AML-193 (cell line): ENCODE measurements around the gene FLYWCH1.

ENCODE experiments used
- DNase-seq, 2 experiments: peaks; one replicate each; lab custom pipeline; 2025; lab: John Stamatoyannopoulos, UW

Gene FLYWCH1

DNA sequence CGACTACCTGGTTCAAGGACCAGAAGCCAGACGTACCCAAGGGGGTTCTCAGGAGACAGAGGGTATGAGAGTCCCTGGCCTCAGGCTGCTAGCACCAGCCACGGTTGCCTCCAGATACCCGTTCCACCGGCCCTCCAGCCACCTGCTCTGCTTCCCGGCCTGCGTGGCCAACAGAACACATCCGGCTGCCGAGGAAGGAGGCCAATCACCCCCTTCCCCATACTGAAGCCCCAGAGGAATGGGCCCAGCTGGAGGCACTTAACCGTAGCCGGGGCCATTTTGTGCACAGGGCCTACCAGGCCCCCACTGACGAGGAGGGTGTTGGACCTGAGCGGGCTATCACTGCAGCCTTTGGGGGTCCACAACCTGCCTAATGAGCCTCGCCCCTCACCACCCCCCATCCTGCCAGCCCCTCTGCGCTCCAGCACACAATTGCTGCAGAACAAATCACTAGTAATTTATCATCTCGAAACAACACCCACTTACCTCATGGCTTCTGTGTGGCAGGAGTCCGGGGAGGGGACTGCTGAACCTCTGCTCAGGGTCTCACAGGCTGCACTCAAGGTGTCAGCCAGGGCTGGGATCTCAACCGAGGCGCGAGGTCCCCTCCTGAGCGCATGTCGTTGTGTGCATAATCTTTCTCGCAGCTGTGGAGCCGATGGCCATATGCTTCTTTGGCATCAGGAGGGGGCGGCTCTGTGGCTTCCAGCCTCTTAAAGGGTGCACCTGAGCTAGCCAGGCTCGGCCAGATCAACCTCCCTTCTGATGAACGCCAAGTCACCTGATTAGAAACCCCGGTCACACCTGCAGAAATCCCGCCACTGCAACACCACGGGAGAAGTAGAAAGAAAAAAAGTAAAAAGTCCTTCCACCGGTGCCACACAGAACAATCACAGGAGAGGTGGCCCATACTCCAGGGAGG lies 42.2 kb downstream of the FLYWCH1 start:
- DNase-seq: no peak

DNA sequence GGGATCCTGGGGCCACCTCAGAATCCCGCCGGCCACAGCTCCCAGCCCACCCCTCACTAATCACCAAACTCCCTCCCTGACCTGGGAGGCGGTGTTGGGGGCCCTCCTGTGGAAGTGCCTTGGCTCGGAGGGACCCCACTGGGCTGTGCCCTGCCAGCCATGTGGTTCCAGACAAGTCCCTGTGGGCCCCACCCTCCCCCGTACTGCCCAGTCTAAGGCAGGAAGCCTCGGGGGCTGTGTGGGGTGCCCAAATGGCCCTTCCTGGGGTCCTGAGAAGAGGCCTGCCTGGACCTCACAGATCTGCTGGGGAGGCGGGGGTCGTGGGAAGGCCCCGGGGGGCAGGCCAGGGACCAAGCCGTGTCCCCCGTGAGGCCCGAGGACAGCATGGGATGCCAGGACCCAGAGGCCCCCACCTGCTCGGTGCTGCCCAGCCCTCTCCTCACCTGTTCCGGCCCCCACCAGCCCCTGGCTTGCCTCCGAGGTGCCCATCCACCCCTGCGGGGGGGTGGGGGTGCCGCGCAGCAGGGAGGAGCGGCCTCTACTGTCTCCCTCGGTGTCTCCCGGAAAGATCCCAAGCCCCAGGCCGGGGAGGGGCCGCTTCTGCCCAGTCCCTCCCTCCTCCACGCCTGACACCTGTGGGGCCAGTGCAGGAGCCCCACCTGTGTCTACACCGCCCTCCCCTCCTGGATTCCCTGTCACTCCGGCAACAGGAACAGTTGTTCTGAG lies 43.1 kb downstream of the FLYWCH1 start:
- DNase-seq: no peak

DNA sequence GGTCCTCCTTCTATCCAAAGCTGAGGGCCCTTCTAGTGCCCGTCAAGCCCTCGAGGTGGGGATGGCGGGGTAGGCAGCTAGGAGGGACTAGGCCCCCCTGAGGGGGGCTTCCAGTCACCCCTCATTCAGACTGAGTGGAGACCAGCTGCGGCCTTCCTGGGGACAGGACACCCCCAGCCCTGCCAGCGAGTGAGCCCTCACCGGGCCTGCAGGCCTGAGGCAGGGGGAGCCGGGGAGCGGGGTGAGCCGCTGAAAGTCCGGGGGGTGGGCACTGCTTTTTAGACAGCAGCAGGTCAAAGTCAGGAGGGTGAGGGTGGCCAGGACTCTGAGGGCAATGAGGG lies 43.7 kb downstream of the FLYWCH1 start:
- no peak for DNase-seq

DNA sequence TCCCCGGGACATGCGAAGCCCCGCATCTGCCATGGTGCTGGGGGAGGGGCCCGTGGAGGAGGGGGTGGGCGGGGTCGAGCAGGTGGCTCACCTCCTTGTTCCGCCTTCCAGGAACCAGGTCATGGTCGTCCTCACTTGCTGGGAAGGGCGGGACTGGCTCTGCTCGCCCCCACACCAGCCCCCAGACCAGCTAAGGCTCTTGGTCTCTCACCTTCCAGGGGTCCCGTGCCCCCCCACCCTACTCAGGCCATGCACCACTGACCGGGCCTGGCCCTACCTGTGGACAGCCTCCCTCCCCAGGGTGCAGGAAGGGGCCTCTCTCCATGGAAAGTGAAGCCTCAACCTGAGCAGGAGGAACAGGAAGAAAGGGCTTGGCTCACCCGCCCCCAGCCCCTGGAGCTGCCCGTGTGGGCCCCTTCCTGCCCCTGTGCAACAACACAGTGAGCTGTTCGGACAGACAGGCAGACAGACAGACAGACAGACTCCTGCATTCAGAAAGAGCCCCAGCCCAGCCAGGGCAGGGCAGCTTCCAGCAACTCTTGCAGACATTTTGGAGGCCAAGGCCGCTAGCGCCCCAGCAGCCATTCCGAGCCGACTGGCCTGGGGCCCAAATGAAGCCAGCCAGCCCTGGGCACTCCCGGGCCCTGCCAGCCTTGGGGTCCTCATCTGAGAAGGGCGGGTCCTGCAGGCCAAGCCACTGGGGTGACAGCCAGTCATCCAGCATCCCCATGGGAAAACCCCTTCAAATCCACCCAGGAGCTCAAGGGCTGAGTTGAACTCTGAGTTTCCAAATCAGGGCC lies 44.2 kb downstream of the FLYWCH1 start:
- DNase-seq: no peak

DNA sequence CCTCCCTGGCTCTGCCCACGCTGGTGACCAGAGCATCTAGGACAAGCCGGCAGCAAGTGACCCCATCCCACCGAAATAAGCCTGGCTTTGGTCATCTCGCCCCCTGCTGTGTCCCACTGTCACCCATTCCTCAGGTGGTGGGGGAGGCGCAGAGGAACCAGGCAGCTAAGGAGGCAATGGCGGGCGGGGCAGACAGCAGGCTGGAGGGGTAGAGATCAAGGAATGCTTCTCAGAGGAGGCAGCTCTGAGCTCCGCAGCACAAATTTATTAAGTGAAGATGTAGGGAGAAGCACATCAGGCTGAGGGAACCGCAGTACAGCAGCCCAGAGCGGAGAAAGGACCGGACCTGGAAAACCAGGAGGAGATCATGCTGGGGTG lies 44.8 kb downstream of the FLYWCH1 start:
- DNase-seq: no peak

DNA sequence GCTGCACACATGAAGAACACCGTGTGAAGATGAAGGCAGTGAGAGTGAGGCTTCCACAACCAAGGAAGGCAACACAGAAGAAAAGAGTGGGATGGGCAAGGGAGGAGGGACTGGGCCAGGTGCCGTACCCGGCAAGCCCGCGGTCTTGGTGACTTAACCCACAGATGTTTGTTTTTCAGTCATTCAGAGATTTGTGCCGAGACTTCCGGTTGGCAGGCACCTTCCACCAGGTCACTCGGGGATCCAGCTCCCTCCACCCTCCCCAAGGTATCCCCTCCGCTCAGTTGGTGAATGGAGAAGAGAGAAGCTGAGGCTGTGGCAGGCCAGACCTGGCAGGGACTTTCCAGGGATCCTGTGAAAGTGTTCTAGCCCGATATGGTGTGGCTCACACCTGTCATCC lies 47.5 kb downstream of the FLYWCH1 start:
- no peak for DNase-seq

DNA sequence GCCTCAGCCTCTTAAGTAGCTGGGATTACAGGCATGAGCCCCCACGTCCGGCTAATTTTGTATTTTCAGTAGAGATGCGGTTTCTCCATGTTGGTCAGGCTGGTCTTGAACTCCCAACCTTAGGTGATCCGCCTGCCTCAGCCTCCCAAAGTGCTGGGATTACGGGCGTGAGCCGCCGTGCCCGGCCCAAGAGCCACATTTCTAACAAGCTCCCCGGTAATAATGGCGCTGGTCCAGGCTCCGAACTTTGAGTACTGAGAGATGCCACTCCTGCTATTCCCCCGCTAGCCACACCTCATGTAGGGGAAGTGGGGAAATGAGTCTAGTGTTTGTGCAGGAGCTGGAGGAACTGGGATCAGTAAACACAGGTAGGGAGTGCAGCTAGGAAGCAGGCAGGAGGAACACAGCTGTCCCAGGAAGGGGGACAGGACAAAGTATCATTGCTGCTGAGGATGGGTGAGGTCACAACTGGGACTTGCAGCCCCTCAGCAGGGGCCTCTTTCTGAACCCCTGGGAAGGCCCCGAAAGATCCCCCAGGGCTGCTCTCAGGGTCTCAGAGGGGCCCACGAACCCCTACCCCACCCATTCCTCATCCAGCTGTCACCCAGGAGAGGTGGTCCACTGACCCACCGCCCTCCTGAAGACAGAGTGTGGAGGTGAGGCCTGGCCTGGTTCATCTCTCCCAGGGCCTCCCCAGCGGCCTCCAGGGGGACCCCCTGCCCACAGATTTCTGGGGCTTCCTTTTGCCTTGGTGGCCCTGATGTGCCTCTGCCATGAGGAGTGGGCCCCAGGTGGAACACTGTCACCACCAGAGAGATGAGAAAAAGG lies 48.7 kb downstream of the FLYWCH1 start:
- no peak for DNase-seq

DNA sequence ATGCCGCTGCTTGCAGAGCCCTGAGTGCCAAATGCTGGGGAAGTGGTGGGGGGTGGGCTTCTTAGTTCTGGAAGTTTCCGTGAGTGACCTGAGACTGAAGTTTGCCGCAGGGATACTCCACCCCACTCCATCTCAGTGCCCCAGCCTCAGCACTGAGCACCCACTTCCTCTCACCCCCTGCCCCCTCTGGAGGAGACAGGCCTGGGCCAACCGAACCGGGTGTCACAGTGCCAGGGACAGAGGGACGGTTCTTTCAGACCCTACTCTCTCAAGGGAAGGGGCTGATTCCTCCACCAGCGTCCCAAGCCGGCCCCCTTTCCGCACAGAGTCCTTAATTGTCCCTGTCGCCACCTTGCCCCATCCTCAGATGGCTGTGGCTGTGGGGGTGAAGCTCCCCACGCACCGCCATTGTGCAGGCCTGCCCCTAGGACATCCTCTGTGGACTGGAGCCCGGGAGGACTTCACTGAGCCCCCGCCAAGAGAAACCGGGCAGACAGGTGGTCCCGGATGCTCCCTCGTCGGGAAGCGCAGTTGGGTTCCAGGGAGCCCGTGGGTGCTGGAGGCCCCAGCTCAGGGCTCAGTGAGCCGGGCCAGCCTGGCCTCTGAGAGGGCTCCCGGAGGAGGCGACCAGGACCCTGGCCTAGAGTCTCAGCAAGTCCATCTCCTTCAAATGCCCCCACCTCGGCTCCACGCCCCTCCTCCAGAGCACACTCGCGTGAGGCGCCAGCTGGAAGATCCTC lies 50.8 kb downstream of the FLYWCH1 start:
- DNase-seq: no peak

DNA sequence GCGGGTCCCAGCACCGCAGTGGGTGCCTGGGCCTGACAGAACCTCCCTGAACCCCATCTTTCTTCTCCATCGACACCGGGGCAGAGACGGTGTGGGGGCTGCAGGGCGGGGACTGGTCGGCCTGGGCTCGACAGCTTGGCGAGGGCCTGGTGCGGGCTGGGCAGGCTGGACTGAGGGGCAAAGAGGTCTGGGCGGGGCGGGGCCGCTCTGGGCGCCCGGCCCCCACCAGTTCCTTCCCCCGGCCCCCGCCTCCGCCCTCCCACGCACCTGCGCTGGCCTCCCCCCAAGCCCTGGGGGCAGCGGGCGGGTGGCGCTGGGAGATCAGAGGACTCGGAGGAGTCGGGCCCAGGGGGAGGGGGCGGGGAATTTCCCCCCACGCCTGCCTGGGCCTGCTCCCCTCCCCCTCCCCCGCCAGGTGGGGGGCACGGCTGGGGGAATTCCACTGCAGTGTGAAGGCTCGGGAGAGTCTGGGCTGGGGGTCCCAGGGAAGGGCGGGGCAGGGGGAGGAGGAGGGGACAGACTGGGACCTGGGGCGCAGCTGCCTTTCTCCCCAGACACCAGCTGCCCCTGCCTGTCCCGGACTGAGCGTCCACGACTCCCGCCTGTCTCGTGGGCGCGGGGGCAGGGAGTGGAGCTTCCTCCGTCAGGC lies 51.5 kb downstream of the FLYWCH1 start:
- DNase-seq: no peak

DNA sequence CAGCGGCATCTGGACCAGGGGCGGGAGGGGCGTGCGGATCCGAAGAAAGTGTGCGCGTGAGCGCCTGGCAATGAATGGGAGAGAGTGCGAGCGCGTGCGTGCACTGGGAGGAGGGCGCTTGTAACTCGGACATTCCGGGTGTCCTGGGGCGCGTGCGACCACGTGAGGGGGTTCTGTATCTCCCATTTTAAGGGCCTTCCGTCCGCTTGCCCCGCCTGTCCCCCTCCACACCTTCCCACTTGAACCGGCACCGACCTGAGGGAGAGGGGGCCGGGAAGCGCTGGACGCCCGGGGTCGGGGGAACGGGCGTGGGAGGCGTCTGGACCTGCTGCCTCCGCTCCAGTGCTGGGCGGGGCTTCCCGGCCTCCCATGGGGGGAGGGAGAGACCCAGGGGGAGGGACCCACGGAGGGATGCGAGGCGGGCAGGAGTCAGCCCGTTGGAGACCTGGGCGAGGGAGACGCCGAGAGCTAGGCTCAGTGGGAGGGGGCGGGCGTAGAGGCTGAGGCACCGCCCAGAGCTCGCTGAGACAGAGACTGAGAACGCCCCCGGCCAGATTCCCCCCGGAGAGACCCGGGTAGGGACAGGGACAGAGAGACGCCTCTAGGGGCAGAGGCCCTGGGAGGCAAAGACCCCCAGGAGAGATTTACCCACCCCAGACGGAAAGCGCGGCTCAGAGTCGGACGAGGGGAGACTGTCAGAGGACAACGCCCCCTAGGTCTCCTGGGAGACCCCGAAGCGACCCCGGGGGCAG lies 52.2 kb downstream of the FLYWCH1 start, which contains the start of gene KREMEN2:
Gene KREMEN2, plus strand, starts transcription at position 553 of the 752 bp plus-strand sequence. CDS start 246 bp downstream, outside the sequence.
- peak in 1 of 2 experiments; percentile 12 for DNase-seq

DNA sequence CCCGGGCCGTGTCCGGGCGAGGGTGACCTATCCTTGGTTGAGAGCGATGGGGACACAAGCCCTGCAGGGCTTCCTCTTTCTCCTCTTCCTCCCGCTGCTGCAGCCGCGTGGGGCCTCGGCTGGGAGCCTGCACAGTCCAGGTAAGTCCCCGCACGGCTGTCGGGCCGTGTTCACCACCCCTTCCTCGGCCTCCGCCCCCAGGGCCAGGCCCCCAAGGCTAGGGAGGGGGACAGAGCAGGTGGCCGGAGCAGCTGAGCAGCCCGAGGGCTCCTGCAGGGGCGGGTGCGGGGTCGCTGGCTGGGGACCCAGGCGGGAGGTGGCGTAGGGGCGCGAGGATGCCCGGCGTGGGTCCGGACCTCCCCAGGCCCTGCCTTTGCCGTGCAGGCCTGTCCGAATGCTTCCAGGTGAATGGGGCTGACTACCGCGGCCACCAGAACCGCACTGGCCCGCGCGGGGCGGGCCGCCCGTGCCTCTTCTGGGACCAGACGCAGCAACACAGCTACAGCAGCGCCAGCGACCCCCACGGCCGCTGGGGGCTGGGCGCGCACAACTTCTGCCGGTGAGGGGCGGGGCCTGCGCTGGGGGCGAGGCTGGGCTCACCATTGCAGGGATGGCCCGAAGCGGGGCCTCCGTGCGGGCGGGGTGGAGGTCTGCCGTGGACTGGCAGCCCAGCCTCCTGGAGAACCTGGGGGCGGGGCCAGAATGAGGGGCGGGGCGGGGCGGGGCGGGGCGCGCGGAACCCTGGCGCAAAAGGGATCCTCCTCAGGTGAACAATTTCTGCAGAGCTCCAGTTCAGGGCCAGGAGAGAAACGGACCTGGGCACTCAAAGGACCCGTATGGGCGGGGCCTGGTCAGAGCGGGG lies 53.0 kb downstream of the FLYWCH1 start:
- peak; percentile 56 to 67 for DNase-seq

DNA sequence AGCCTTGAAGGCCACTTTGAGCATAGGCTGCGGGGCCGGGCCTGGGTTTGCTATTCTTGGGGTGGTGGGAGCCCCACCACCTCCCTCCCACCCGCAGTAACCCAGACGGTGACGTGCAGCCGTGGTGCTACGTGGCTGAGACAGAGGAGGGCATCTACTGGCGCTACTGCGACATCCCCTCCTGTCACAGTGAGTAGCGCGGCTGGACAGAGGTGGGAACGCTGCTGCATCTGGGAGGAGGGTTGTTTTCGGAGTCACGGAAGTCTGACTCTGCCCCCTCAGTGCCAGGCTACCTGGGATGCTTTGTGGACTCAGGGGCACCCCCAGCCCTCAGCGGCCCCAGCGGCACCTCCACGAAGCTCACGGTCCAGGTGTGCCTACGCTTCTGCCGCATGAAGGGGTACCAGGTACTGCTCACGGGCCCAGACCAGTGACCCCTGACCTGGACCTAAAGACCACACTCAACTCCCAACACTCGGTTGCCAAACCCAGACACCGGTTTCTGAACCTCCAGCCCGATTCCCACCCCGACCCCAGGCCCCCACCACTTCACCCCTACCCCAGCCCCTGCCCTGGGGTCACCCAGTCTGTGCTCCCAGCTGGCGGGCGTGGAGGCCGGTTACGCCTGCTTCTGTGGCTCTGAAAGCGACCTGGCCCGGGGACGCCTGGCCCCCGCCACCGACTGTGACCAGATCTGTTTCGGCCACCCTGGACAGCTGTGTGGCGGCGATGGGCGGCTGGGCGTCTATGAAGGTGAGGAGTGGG lies 54.5 kb downstream of the FLYWCH1 start:
- no peak for DNase-seq

DNA sequence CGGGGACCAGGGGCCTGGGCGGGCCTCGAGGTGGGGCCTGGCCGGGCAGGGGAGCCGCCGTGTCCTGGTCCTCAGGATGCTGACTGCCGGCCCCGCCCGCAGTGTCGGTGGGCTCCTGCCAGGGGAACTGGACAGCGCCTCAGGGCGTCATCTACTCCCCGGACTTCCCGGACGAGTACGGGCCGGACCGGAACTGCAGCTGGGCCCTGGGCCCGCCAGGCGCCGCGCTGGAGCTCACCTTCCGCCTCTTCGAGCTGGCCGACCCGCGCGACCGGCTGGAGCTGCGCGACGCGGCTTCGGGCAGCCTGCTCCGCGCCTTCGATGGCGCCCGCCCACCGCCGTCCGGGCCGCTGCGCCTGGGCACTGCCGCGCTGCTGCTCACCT lies 55.1 kb downstream of the FLYWCH1 start:
- DNase-seq: no peak

DNA sequence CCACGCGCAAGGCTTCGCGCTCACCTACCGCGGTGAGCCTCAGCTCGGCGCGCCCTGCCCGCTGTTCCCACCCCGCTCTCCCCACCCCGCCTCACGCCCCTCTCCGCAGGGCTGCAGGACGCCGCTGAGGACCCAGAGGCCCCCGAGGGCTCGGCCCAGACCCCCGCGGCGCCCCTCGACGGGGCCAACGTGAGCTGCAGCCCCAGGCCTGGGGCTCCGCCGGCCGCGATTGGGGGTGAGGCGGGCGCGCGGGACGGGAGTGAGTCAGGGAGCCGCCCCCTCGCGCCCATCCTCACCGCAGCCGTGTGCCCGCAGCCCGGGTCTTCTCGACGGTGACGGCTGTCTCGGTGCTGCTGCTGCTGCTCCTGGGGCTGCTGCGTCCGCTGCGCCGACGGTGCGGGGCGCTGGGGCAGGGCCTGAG lies 55.5 kb downstream of the FLYWCH1 start:
- DNase-seq: no peak

DNA sequence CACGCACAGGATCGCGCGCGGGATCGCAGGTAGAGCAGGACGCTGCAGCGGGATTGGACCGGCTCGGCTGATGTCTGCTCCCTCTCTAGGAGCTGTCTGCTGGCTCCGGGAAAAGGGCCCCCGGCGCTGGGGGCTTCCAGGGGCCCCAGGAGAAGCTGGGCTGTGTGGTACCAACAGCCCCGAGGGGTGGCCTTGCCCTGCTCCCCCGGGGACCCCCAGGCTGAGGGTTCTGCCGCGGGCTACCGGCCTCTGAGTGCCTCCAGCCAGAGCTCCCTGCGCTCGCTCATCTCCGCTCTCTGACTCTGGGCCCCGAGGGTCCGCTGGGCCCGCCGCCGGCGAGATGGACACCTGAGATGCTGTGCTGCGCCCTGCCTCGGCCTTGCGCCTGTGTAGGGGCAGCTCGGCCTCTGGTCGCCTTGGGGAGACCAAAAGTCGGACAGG lies 56.0 kb downstream of the FLYWCH1 start:
- no peak for DNase-seq

DNA sequence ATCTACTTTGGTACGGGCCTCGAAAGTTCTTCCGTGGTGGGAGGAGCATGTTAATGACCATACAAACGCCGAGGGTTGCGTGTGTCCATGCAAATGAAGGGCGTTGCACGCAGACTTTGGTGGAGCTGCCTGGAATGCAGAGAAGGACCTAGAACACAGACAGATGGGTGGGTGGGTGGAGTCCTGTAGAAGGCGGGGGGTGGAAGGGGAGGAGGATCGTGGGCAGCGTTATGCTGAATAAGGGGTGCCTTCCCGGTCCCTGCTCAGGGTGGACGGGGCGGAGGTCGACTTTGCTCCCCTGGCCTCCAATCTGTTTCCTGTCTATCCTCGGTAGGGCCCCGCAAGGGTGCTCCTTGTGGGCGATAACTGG lies 56.6 kb downstream of the FLYWCH1 start:
- DNase-seq: no peak

DNA sequence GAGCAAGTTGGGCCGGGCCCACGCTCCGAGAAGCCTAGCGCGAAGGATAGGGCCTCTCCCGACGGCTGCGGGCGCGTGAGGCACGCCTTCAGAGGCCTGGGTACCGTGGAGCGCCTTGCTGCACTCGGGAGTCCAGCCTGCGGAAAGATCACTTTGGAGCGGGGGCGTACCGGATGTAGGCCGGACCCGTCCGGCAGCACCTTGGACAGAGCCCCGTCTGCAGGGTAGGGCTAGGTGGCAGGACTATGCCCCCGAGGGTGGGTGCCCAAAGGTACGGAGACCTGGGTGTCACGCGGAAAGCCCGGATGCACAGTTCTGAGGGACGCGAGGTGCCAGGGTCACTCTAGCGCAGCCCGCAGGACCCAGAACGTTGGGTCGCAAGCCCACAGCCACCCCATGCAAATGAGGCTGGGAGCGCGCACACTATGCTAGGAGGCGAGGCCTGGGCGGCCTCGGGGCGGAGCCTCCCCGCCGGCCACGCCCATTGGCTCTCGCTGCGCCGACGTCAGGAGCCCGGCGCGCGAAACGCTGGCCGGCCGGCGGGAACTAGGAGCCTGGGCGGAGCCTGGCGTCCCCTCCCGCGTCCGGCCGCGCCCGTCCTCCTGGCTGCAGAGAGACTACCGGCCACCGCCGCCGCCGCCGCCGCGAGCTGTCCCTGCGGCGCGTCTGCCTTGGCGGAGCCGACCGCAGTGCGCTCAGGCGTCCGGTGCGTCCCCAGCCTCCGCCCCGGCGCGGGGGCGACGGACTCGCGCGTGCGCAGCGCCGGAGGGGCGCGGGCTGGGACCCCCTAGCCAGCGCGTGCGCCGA lies 57.2 kb downstream of the FLYWCH1 start, which contains the start of gene PAQR4:
Gene PAQR4, plus strand, starts transcription at position 611 of the 807 bp plus-strand sequence. CDS start 327 bp downstream, outside the sequence.
- DNase-seq: peak; percentile 83 to 87
